ENCODE measurements around the gene RFWD3. TPM values are rescaled to one million over a fixed set of nuclear protein-coding genes. Genes with fewer than 3 reads are reported as not detected.
A peak's percentile ranks its signal among the peaks of the same experiment; 100 is the strongest.

Gene RFWD3
- 21.5 and 25.8 TPM in 2 replicates for total RNA-seq (2012; rRNA removed)

- Histone ChIP-seq H3K4me3 (ENCODE audit: low read length) (peak within 1 kb of the TSS; percentile 91), H3K36me3 (ENCODE audit: insufficient read depth, low read length) (peaks cover 27% of the 10 kb centered on the region), H3K9me3 (replicated peaks; ENCODE audit: low read length) (no peaks in the 10 kb centered on the region), H3K27me3 (ENCODE audit: control insufficient read depth, insufficient read depth, low read length) (no peaks in the 10 kb centered on the region), H3K4me1 (ENCODE audit: control insufficient read depth, insufficient read depth, low read length) (no peaks in the 10 kb centered on the region), H3K9ac (ENCODE audit: low read depth, low read length) (peak within 1 kb of the TSS; percentile 97), H3K4me2 (ENCODE audit: low read length) (peak within 1 kb of the TSS; percentile 95)
Measured at GRCh38 chr16:74666425-74667254, at the start of gene RFWD3. Gene RFWD3 (minus strand): TSS chr16:74666877. CDS start chr16:74661449, 5,428 bp downstream.

GRCh38 chr16:74716355-74716754, 49.7 kb upstream of the RFWD3 start:
- H3K36me3 ChIP-seq (ENCODE audit: insufficient read depth, low read length): no peaks in the 10 kb centered on the region
- no peak overlapping the region for H3K9ac ChIP-seq (ENCODE audit: low read depth, low read length)
- H3K27me3 ChIP-seq (ENCODE audit: control insufficient read depth, insufficient read depth, low read length): peaks cover 27% of the 10 kb centered on the region
- H3K4me1 ChIP-seq (ENCODE audit: control insufficient read depth, insufficient read depth, low read length): no peaks in the 10 kb centered on the region
- H3K4me2 ChIP-seq (ENCODE audit: low read length): no peak overlapping the region
- H3K4me3 ChIP-seq (ENCODE audit: low read length): no peak overlapping the region
- H3K9me3 ChIP-seq (replicated peaks; ENCODE audit: low read length): no peaks in the 10 kb centered on the region

- H3K4me1 ChIP-seq (ENCODE audit: control insufficient read depth, insufficient read depth, low read length): no peaks in the 10 kb centered on the region
- no peaks in the 10 kb centered on the region for H3K9me3 ChIP-seq (replicated peaks; ENCODE audit: low read length)
- H3K4me3 ChIP-seq (ENCODE audit: low read length): no peak overlapping the region
- no peak overlapping the region for H3K9ac ChIP-seq (ENCODE audit: low read depth, low read length)
- H3K36me3 ChIP-seq (ENCODE audit: insufficient read depth, low read length): no peaks in the 10 kb centered on the region
- peaks cover 21% of the 10 kb centered on the region for H3K27me3 ChIP-seq (ENCODE audit: control insufficient read depth, insufficient read depth, low read length)
- no peak overlapping the region for H3K4me2 ChIP-seq (ENCODE audit: low read length)
Measured at GRCh38 chr16:74713876-74714275, 47.2 kb upstream of the RFWD3 start.

- Histone ChIP-seq H3K36me3 (ENCODE audit: insufficient read depth, low read length) (no peaks in the 10 kb centered on the region), H3K9me3 (replicated peaks; ENCODE audit: low read length) (no peaks in the 10 kb centered on the region), H3K27me3 (ENCODE audit: control insufficient read depth, insufficient read depth, low read length) (peaks cover 18% of the 10 kb centered on the region), H3K4me2 (ENCODE audit: low read length) (no peak overlapping the region), H3K4me3 (ENCODE audit: low read length) (no peak overlapping the region), H3K9ac (ENCODE audit: low read depth, low read length) (no peak overlapping the region), H3K4me1 (ENCODE audit: control insufficient read depth, insufficient read depth, low read length) (no peaks in the 10 kb centered on the region)
Measured at GRCh38 chr16:74713325-74713724, 46.6 kb upstream of the RFWD3 start.

- no peak overlapping the region for H3K4me3 ChIP-seq (ENCODE audit: low read length)
- no peak overlapping the region for H3K9ac ChIP-seq (ENCODE audit: low read depth, low read length)
- no peaks in the 10 kb centered on the region for H3K36me3 ChIP-seq (ENCODE audit: insufficient read depth, low read length)
- no peaks in the 10 kb centered on the region for H3K9me3 ChIP-seq (replicated peaks; ENCODE audit: low read length)
- no peaks in the 10 kb centered on the region for H3K4me1 ChIP-seq (ENCODE audit: control insufficient read depth, insufficient read depth, low read length)
- peaks cover 20% of the 10 kb centered on the region for H3K27me3 ChIP-seq (ENCODE audit: control insufficient read depth, insufficient read depth, low read length)
- H3K4me2 ChIP-seq (ENCODE audit: low read length): no peak overlapping the region
Measured at GRCh38 chr16:74711938-74712337, 45.3 kb upstream of the RFWD3 start.

GRCh38 chr16:74710401-74710800, 43.7 kb upstream of the RFWD3 start:
- Histone ChIP-seq H3K27me3 (ENCODE audit: control insufficient read depth, insufficient read depth, low read length) (peaks cover 20% of the 10 kb centered on the region), H3K4me2 (ENCODE audit: low read length) (no peak overlapping the region), H3K9ac (ENCODE audit: low read depth, low read length) (no peak overlapping the region), H3K9me3 (replicated peaks; ENCODE audit: low read length) (no peaks in the 10 kb centered on the region), H3K4me3 (ENCODE audit: low read length) (no peak overlapping the region), H3K4me1 (ENCODE audit: control insufficient read depth, insufficient read depth, low read length) (no peaks in the 10 kb centered on the region), H3K36me3 (ENCODE audit: insufficient read depth, low read length) (no peaks in the 10 kb centered on the region)

GRCh38 chr16:74709441-74709877, 42.8 kb upstream of the RFWD3 start:
- H3K27me3 ChIP-seq (ENCODE audit: control insufficient read depth, insufficient read depth, low read length): peaks cover 20% of the 10 kb centered on the region
- H3K9ac ChIP-seq (ENCODE audit: low read depth, low read length): no peak overlapping the region
- no peak overlapping the region for H3K4me2 ChIP-seq (ENCODE audit: low read length)
- no peak overlapping the region for H3K4me3 ChIP-seq (ENCODE audit: low read length)
- H3K36me3 ChIP-seq (ENCODE audit: insufficient read depth, low read length): no peaks in the 10 kb centered on the region
- no peaks in the 10 kb centered on the region for H3K4me1 ChIP-seq (ENCODE audit: control insufficient read depth, insufficient read depth, low read length)
- H3K9me3 ChIP-seq (replicated peaks; ENCODE audit: low read length): no peaks in the 10 kb centered on the region

GRCh38 chr16:74700438-74701225, 34.0 kb upstream of the RFWD3 start, which contains the start of gene MLKL:
Gene MLKL (minus strand): TSS chr16:74700862. CDS start chr16:74695757, 5,105 bp downstream.
- Histone ChIP-seq H3K4me3 (ENCODE audit: low read length) (peak within 1 kb of the TSS; percentile 87), H3K9me3 (replicated peaks; ENCODE audit: low read length) (no peaks in the 10 kb centered on the region)

GRCh38 chr16:74700116-74700437, 33.4 kb upstream of the RFWD3 start:
- Histone ChIP-seq H3K4me3 (ENCODE audit: low read length) (peak overlapping the region; percentile 87), H3K9ac (ENCODE audit: low read depth, low read length) (peak overlapping the region; percentile 80), H3K9me3 (replicated peaks; ENCODE audit: low read length) (no peaks in the 10 kb centered on the region), H3K4me1 (ENCODE audit: control insufficient read depth, insufficient read depth, low read length) (peaks cover 18% of the 10 kb centered on the region), H3K27me3 (ENCODE audit: control insufficient read depth, insufficient read depth, low read length) (no peaks in the 10 kb centered on the region), H3K4me2 (ENCODE audit: low read length) (peak overlapping the region; percentile 84), H3K36me3 (ENCODE audit: insufficient read depth, low read length) (peaks cover 3% of the 10 kb centered on the region)

More at GRCh38 chr16:74700438-74701225, 34.0 kb upstream of the RFWD3 start, which contains the start of gene MLKL:
- Histone ChIP-seq H3K4me1 (ENCODE audit: control insufficient read depth, insufficient read depth, low read length) (peaks cover 18% of the 10 kb centered on the region), H3K4me2 (ENCODE audit: low read length) (peak within 1 kb of the TSS; percentile 84), H3K36me3 (ENCODE audit: insufficient read depth, low read length) (no peaks in the 10 kb centered on the region), H3K27me3 (ENCODE audit: control insufficient read depth, insufficient read depth, low read length) (no peaks in the 10 kb centered on the region), H3K9ac (ENCODE audit: low read depth, low read length) (peak within 1 kb of the TSS; percentile 80)

- Histone ChIP-seq H3K36me3 (ENCODE audit: insufficient read depth, low read length) (peaks cover 4% of the 10 kb centered on the region), H3K4me1 (ENCODE audit: control insufficient read depth, insufficient read depth, low read length) (peaks cover 18% of the 10 kb centered on the region), H3K9me3 (replicated peaks; ENCODE audit: low read length) (no peaks in the 10 kb centered on the region), H3K4me3 (ENCODE audit: low read length) (peak overlapping the region; percentile 87), H3K4me2 (ENCODE audit: low read length) (peak overlapping the region; percentile 84), H3K27me3 (ENCODE audit: control insufficient read depth, insufficient read depth, low read length) (no peaks in the 10 kb centered on the region), H3K9ac (ENCODE audit: low read depth, low read length) (peak overlapping the region; percentile 80)
Measured at GRCh38 chr16:74699666-74700065, 33.0 kb upstream of the RFWD3 start.

- Histone ChIP-seq H3K27me3 (ENCODE audit: control insufficient read depth, insufficient read depth, low read length) (no peaks in the 10 kb centered on the region), H3K36me3 (ENCODE audit: insufficient read depth, low read length) (peaks cover 4% of the 10 kb centered on the region), H3K9ac (ENCODE audit: low read depth, low read length) (no peak overlapping the region), H3K4me1 (ENCODE audit: control insufficient read depth, insufficient read depth, low read length) (peaks cover 18% of the 10 kb centered on the region), H3K9me3 (replicated peaks; ENCODE audit: low read length) (no peaks in the 10 kb centered on the region), H3K4me2 (ENCODE audit: low read length) (peak overlapping the region; percentile 84), H3K4me3 (ENCODE audit: low read length) (peak overlapping the region; percentile 41)
Measured at GRCh38 chr16:74698222-74698621, 31.5 kb upstream of the RFWD3 start.
